RPMI8226 (cell line): ENCODE results near the gene WTIP.
"Not testable (repeated sequence)": the region's sequence is repeated elsewhere in the genome, so short reads cannot be mapped to it uniquely, and the experiment has no call there.

ENCODE experiments used
- DNase-seq: peaks from one replicate; pipeline ENCODE4 v3.0.0-alpha.2; 2015

The WTIP gene

GRCh38 chr19:34480971-34481841 is at the start of gene WTIP:
Gene WTIP (plus strand): TSS chr19:34481758. CDS start chr19:34481975, 217 bp downstream.
- no peak for DNase-seq

DNA sequence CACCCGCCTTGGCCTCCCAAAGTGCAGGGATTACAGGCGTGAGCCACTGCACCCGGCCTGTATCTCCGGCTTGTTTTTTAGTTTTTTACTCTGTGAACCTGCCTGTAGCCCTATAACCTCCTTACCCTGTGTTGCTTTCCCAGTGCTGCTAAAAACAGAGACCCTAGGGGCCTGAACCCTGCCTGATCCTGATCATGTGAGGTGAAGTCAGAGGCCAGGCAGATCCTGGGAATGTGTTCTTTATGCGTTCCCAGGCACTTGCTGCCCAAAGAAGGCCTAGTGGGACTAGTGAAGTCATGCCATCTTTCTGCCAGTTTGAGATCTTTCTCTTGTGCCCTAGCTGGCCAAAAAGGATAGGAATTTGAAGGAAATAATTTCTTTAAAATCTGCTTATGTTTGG is 48.8 kb upstream of the WTIP start:
- DNase-seq, result no peak

- no peak for DNase-seq
Measured at GRCh38 chr19:34436716-34437115, 44.8 kb upstream of the WTIP start.

GRCh38 chr19:34448191-34448590 is 33.4 kb upstream of the WTIP start:
- DNase-seq, result no peak

- DNase-seq, result no peak
Measured at GRCh38 chr19:34452723-34453122, 28.8 kb upstream of the WTIP start.

DNA sequence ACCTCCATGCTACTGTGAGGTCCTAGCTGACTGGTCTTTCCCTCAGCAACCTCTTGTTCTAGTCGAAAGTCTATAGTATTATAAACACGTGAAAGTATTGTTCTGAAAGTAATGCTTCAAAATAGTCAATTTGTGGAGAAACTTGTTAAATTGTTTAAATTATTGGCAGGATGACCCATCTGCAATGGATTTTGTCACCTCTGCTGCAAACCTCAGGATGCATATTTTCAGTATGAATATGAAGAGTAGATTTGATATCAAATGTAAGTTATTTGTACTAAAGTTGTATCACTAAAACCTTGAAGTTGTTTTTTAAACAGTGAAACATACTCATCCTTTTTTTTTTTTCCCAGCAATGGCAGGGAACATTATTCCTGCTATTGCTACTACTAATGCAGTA is 27.5 kb upstream of the WTIP start:
- DNase-seq, result no peak

GRCh38 chr19:34454685-34455084 is 26.9 kb upstream of the WTIP start:
- no peak for DNase-seq

- not testable (repeated sequence) for DNase-seq
Measured at GRCh38 chr19:34455783-34456480, 25.6 kb upstream of the WTIP start.

- no peak for DNase-seq
Measured at GRCh38 chr19:34457446-34457845, 24.1 kb upstream of the WTIP start.

- DNase-seq, result no peak
Measured at GRCh38 chr19:34458677-34459076, 22.9 kb upstream of the WTIP start.

DNA sequence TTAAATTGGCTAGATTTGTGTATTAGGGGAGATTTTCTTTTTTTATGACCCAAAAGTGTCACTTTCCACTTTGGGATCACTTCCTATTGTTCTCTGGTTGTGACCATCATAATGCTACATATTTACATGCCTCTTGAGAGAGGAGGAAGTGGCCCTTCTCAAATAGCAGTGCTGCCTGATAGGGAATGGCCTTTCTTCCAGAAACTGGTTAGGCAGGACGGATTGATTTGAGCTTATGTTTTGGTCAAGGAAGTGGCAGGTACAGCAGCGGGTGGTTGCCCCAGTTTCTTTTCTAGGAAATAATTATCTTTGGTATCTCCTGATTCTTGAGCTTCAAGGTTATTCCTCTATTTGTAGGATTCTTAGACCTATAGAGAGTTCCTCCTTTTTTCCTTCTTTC is 21.9 kb upstream of the WTIP start:
- DNase-seq, result no peak

GRCh38 chr19:34461375-34462100 is 20.0 kb upstream of the WTIP start:
- DNase-seq, result no peak

DNA sequence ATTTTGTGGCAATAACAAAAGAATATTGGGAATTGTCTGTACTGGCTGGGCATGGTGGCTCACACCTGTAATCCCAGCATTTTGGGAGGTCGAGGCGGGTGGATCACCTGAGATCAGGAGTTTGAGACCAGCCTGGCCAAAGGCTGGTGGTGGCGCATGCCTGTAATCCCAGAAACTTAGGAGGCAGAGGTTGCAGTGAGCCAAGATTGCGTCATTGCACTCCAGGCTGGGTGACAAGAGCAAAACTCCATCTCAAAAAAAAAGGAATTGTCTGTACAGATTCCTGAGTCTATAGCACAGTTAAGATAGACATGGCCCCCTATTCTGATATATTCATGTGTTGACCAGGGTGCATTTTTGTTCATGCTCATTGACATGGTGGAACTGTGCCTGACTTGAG is 16.8 kb upstream of the WTIP start:
- not testable (repeated sequence) for DNase-seq

- DNase-seq, result no peak
Measured at GRCh38 chr19:34468409-34468808, 13.1 kb upstream of the WTIP start.

DNA sequence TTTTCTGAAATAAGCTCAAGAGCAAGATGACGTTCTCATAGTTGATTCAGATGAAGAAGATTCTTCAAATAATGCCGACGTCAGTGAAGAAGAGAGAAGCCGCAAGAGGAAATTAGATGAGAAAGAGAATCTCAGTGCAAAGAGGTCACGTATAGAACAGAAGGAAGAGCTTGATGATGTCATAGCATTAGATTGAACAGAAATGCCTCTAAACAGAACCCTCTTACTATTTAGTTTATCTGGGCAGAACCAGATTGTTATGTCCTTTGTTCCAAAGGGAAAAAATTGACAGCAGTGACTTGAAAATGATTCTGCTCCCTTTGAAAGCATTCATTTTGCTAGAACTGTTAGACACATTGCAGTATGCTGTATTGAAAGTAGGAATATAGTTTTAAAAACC is 12.5 kb upstream of the WTIP start:
- DNase-seq, result not testable (repeated sequence)

GRCh38 chr19:34471906-34472700 is 9.5 kb upstream of the WTIP start:
- DNase-seq, result no peak

DNA sequence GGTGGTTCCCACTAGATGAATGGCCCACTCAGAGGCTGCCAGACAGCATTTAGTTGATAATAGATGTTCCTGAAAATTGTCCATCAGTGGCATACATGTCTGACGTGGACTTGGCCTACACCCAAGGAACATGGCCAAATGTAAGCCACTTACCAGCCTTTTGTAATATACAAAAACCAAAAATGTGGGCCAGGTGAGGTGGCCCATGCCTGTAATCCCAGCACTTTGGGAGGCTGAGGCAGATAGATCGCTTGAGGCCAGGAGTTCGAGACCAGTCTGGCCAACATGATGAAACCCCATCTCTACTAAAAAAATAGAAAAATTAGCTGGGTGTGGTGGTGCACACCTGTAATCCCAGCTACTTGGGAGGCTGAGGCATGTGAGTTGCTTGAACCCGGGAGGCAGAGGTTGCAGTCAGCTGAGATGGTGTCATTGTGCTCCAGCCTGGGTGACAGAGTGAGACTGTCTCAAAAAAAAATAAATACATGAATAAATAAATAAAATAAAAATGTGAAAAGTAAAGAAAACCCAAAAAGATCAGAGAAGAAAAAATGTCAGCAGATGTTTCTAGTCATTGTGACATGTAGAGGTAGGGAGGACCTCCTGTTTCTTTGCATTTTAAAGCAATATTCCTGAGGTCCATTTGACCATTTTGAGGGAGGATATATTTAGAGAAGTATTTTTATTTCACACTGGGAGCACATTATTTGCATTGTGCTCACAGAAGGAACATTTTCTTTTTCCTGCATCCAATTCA is 7.1 kb upstream of the WTIP start:
- DNase-seq, result no peak

DNA sequence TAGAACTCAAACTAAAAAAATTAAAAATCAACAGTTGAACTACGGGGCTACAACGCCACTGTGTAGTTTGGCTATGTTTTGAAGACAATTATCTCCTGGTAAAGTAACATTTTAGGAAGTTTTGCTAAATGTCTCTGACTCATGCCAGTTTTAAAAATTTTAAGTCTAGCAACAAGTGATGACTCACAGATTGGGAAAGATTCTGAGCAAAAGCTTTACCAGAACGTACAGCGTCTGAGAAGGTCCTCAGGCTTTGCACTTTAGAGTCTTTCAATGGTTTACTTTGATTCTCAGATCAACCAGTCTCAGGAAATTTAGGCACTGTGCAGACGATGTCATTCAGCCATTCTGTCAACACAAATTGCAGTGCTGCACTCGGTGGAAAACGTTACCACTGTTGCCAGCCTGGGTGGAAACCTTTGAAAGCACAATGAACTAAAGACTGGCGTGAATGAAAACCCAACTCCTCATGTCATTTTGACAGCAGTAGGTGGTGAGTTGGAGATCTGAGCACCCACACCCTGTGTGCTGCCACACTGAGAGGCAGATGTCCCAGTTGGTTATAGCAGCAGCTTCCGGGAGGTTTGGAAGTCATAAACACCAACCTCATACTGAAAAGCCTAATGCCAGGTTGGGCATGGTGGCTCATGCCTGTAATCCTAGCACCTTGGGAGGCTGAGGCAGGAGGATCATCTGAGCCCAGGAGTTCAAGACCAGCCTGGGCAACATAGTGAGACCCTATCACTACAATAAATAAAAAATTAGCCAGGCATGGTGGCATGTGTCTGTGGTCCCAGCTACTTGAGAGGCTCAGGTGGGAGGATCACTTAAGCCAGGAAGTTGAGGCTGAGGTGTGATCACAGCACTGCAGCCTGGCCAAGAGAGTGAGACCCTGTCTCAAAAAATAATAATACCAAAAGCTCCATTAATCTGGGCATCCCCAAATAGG is 6.3 kb upstream of the WTIP start:
- DNase-seq, result no peak

- no peak for DNase-seq
Measured at GRCh38 chr19:34475975-34476594, 5.5 kb upstream of the WTIP start.

- DNase-seq, result not testable (repeated sequence)
Measured at GRCh38 chr19:34478496-34478895, 3.1 kb upstream of the WTIP start.
